Transverse colon (tissue), 4 donors: Measurements from ENCODE around the gene SMARCA2. TPM values are rescaled to one million over a fixed set of nuclear protein-coding genes. Genes with fewer than 3 reads are reported as not detected.

Experiments used
- DNase-seq: peaks from one replicate; pipeline ENCODE4 v3.0.0-alpha.2; 2019
- H3K27ac ChIP-seq, 4 donors: fragments of 200-600 bp; sonication (generic); 2 replicates each; pipeline ENCODE4 v1.5.1; 2016 to 2018; ENCODE audit warnings: inconsistent platforms in 4 of 4
- H3K27me3 ChIP-seq: fragments of 200-600 bp; sonication (generic); 2 replicates; pipeline ENCODE4 v1.5.1; 2017; ENCODE audit warnings: inconsistent platforms
- H3K36me3 ChIP-seq, 4 donors: fragments of 200-600 bp; sonication (generic); 2 replicates each; pipeline ENCODE4 v1.5.1; 2017 to 2019; ENCODE audit warnings: inconsistent platforms in 4 of 4
- H3K4me1 ChIP-seq, 4 donors: fragments of 200-600 bp; sonication (generic); 2 replicates each; pipeline ENCODE4 v1.5.1; 2017 to 2020; ENCODE audit warnings: inconsistent platforms in 4 of 4
- H3K4me3 ChIP-seq, 4 donors: fragments of 200-600 bp; sonication (generic); 1 replicate in 1 of 4; 2 replicates in 3 of 4; pipeline versions ENCODE4 v1.5.1 to v1.6.1; 2017 to 2019; ENCODE audit warnings: inconsistent platforms in 4 of 4
- H3K9me3 ChIP-seq, 2 donors: fragments of 200-600 bp; sonication (generic); 2 replicates each; pipeline ENCODE4 v1.5.1; 2017 to 2019; ENCODE audit warnings: inconsistent platforms in 2 of 2
- CTCF ChIP-seq, 5 experiments: fragments of 200-600 bp in 3 of 5; fragments of 450-650 bp in 2 of 5; sonication (generic) in 3 of 5; IDR thresholded peaks; 1 replicate in 2 of 5; 2 replicates in 3 of 5; pipeline ENCODE4 v1.5.1; 2016 to 2017; ENCODE audit warnings: antibody characterized with exemption in 5 of 5, inconsistent platforms in 3 of 5, mild to moderate bottlenecking in 2 of 5, moderate library complexity in 1 of 5
- EP300 ChIP-seq: sonication (generic); formaldehyde crosslinking; IDR thresholded peaks from one replicate; pipeline ENCODE4 v1.6.1; 2017; ENCODE audit warnings: antibody characterized with exemption, low read depth
- POLR2A ChIP-seq: fragments of 450-650 bp; IDR thresholded peaks from one replicate; pipeline ENCODE4 v1.6.1; 2016; ENCODE audit warnings: antibody characterized with exemption, mild to moderate bottlenecking, moderate library complexity
- POLR2AphosphoS5 ChIP-seq, 3 donors: sonication (generic); formaldehyde crosslinking; IDR thresholded peaks; one replicate each; pipeline ENCODE4 v1.6.1; 2016; ENCODE audit warnings: antibody characterized with exemption in 3 of 3
- WGBS, 2 donors: methylation state at CpG; one replicate each; pipeline ENCODE4 v1.1.5; 2018; ENCODE audit warnings: low coverage in 1 of 2; 5-methylcytosine and 5-hydroxymethylcytosine counted together
- in situ Hi-C, 4 donors: fragments of 200-750 bp; cut with MboI; loops; one replicate each; pipeline versions ENCODE4 v1.15.0 to v1.15.1; 2017; ENCODE audit warnings: low sequenced_read_pairs in 3 of 4, low pct_ligation_motif_present in 1 of 4, low pct_unique_long_range_greater_than_20kb in 1 of 4
- intact Hi-C: fragments of 100-400 bp; cut with DNase I; formaldehyde crosslinking; loops from one replicate; pipeline ENCODE4 v1.15.1; 2023; ENCODE audit warnings: low total_unique reads
- total RNA-seq, 4 donors: library from RNA; depleted of rRNA; stranded (reverse); fragments of >200 nt; gene quantifications; one replicate each; pipeline ENCODE4 v1.1.0, GENCODE V29; 2016

Gene SMARCA2
- 100 to 1,000 TPM in 1 of 4 donors, 10 to 100 TPM in 3; 74.8 to 110 (median 92.4) TPM for total RNA-seq

GRCh38 chr9:2014696-2015580, at the start of gene SMARCA2:
SMARCA2 (plus strand) TSS chr9:2015347; CDS start chr9:2029023, 13,676 bp downstream.
- Histone ChIP-seq H3K27ac (peak within 1 kb of the TSS; percentile 95 to 99 (median 96)), H3K4me3 (peak within 1 kb of the TSS; percentile 49 to 89 (median 83)), H3K27me3 (peaks cover 3% of the 10 kb centered on the region), H3K36me3 (no peaks in the 10 kb centered on the region), H3K9me3 (no peaks in the 10 kb centered on the region), H3K4me1 (peaks cover 4 to 28% (median 21%) of the 10 kb centered on the region in 4 donors)
- TF ChIP-seq EP300 (no peak), CTCF (IDR thresholded peaks at IDR 0.05) (no peak), POLR2A (peak; percentile 96), POLR2AphosphoS5 (IDR thresholded peaks at IDR 0.05) (peak; percentile 97 to 98 (median 97))
- WGBS, 2 donors = 0% methylated on average over 3 to 64 of the region's 71 CpGs
- DNase-seq = peak; percentile 98
- in situ Hi-C loops (no loop called here), intact Hi-C loops (no loop called here)

- TF ChIP-seq EP300 (no peak), POLR2A (no peak), CTCF (IDR thresholded peaks at IDR 0.05) (no peak), POLR2AphosphoS5 (IDR thresholded peaks at IDR 0.05) (no peak)
- DNase-seq = no peak
- WGBS, 2 donors = 84 to 93% methylated on average over 9 of the region's 9 CpGs
- Histone ChIP-seq H3K27ac (no peak overlapping the region), H3K9me3 (no peaks in the 10 kb centered on the region), H3K27me3 (no peaks in the 10 kb centered on the region), H3K4me3 (no peak overlapping the region), H3K4me1 (peaks cover 0 to 10% (median 3%) of the 10 kb centered on the region in 4 donors), H3K36me3 (no peaks in the 10 kb centered on the region)
- intact Hi-C loops (no loop called here), in situ Hi-C loops (no loop called here)
Measured at GRCh38 chr9:1966725-1967366, 48.3 kb upstream of the SMARCA2 start.

GRCh38 chr9:1969160-1969559, 46.0 kb upstream of the SMARCA2 start:
- TF ChIP-seq POLR2A = no peak
- TF ChIP-seq CTCF (IDR thresholded peaks at IDR 0.05) = no peak
- no peak for TF ChIP-seq EP300
- TF ChIP-seq POLR2AphosphoS5 (IDR thresholded peaks at IDR 0.05) = no peak
- 56 to 70% methylated on average over 1 of the region's 1 CpG for WGBS, 2 donors
- in situ Hi-C loops (no loop called here), intact Hi-C loops (no loop called here)
- DNase-seq = no peak
- Histone ChIP-seq H3K4me1 (no peaks in the 10 kb centered on the region), H3K27ac (no peak overlapping the region), H3K4me3 (no peak overlapping the region), H3K36me3 (no peaks in the 10 kb centered on the region), H3K9me3 (no peaks in the 10 kb centered on the region), H3K27me3 (no peaks in the 10 kb centered on the region)

- TF ChIP-seq CTCF (IDR thresholded peaks at IDR 0.05) (no peak), POLR2A (no peak), EP300 (no peak), POLR2AphosphoS5 (IDR thresholded peaks at IDR 0.05) (no peak)
- in situ Hi-C loops = no loop called here
- no peaks in the 10 kb centered on the region for H3K27me3 ChIP-seq
- H3K4me3 ChIP-seq = no peak overlapping the region
- H3K9me3 ChIP-seq = no peaks in the 10 kb centered on the region
- no peak overlapping the region for H3K27ac ChIP-seq
- 49% methylated on average over 1 of the region's 1 CpG; no CpG with 5 or more reads in 1 of the 2 donors for WGBS, 2 donors
- intact Hi-C loops = no loop called here
- H3K36me3 ChIP-seq = no peaks in the 10 kb centered on the region
- DNase-seq = no peak
- H3K4me1 ChIP-seq = no peaks in the 10 kb centered on the region
Measured at GRCh38 chr9:1969898-1970297, 45.2 kb upstream of the SMARCA2 start.
